ENCODE data around the gene CRYBG2. TPM values are rescaled to one million over a fixed set of nuclear protein-coding genes. Genes with fewer than 3 reads are reported as not detected.

CRYBG2 gene
- total and polyA plus RNA-seq, 2 of the 8 experiments (the other 6 are each of a cell fraction or from before 2014, with no cell fraction given) = 14.2 to 17.0 TPM

- TF ChIP-seq, protein P1, sequence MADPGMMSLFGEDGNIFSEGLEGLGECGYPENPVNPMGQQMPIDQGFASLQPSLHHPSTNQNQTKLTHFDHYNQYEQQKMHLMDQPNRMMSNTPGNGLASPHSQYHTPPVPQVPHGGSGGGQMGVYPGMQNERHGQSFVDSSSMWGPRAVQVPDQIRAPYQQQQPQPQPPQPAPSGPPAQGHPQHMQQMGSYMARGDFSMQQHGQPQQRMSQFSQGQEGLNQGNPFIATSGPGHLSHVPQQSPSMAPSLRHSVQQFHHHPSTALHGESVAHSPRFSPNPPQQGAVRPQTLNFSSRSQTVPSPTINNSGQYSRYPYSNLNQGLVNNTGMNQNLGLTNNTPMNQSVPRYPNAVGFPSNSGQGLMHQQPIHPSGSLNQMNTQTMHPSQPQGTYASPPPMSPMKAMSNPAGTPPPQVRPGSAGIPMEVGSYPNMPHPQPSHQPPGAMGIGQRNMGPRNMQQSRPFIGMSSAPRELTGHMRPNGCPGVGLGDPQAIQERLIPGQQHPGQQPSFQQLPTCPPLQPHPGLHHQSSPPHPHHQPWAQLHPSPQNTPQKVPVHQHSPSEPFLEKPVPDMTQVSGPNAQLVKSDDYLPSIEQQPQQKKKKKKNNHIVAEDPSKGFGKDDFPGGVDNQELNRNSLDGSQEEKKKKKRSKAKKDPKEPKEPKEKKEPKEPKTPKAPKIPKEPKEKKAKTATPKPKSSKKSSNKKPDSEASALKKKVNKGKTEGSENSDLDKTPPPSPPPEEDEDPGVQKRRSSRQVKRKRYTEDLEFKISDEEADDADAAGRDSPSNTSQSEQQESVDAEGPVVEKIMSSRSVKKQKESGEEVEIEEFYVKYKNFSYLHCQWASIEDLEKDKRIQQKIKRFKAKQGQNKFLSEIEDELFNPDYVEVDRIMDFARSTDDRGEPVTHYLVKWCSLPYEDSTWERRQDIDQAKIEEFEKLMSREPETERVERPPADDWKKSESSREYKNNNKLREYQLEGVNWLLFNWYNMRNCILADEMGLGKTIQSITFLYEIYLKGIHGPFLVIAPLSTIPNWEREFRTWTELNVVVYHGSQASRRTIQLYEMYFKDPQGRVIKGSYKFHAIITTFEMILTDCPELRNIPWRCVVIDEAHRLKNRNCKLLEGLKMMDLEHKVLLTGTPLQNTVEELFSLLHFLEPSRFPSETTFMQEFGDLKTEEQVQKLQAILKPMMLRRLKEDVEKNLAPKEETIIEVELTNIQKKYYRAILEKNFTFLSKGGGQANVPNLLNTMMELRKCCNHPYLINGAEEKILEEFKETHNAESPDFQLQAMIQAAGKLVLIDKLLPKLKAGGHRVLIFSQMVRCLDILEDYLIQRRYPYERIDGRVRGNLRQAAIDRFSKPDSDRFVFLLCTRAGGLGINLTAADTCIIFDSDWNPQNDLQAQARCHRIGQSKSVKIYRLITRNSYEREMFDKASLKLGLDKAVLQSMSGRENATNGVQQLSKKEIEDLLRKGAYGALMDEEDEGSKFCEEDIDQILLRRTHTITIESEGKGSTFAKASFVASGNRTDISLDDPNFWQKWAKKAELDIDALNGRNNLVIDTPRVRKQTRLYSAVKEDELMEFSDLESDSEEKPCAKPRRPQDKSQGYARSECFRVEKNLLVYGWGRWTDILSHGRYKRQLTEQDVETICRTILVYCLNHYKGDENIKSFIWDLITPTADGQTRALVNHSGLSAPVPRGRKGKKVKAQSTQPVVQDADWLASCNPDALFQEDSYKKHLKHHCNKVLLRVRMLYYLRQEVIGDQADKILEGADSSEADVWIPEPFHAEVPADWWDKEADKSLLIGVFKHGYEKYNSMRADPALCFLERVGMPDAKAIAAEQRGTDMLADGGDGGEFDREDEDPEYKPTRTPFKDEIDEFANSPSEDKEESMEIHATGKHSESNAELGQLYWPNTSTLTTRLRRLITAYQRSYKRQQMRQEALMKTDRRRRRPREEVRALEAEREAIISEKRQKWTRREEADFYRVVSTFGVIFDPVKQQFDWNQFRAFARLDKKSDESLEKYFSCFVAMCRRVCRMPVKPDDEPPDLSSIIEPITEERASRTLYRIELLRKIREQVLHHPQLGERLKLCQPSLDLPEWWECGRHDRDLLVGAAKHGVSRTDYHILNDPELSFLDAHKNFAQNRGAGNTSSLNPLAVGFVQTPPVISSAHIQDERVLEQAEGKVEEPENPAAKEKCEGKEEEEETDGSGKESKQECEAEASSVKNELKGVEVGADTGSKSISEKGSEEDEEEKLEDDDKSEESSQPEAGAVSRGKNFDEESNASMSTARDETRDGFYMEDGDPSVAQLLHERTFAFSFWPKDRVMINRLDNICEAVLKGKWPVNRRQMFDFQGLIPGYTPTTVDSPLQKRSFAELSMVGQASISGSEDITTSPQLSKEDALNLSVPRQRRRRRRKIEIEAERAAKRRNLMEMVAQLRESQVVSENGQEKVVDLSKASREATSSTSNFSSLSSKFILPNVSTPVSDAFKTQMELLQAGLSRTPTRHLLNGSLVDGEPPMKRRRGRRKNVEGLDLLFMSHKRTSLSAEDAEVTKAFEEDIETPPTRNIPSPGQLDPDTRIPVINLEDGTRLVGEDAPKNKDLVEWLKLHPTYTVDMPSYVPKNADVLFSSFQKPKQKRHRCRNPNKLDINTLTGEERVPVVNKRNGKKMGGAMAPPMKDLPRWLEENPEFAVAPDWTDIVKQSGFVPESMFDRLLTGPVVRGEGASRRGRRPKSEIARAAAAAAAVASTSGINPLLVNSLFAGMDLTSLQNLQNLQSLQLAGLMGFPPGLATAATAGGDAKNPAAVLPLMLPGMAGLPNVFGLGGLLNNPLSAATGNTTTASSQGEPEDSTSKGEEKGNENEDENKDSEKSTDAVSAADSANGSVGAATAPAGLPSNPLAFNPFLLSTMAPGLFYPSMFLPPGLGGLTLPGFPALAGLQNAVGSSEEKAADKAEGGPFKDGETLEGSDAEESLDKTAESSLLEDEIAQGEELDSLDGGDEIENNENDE (IDR thresholded peaks at IDR 0.05; ENCODE audit: insufficient replicate concordance, low read length) = no peak
- TF ChIP-seq SIRT6 (IDR thresholded peaks at IDR 0.05; ENCODE audit: low read length) = no peak
- no peak for TF ChIP-seq TCF12 (IDR thresholded peaks at IDR 0.05; ENCODE audit: low read depth, low read length)
- no peak for TF ChIP-seq NANOG (IDR thresholded peaks at IDR 0.05; ENCODE audit: insufficient read depth, low read depth, low read length, poor library complexity, severe bottlenecking)
- TF ChIP-seq MAFK (IDR thresholded peaks at IDR 0.05; ENCODE audit: low read depth, low read length) = no peak
- TF ChIP-seq, protein P2, sequence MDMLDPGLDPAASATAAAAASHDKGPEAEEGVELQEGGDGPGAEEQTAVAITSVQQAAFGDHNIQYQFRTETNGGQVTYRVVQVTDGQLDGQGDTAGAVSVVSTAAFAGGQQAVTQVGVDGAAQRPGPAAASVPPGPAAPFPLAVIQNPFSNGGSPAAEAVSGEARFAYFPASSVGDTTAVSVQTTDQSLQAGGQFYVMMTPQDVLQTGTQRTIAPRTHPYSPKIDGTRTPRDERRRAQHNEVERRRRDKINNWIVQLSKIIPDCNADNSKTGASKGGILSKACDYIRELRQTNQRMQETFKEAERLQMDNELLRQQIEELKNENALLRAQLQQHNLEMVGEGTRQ (IDR thresholded peaks at IDR 0.05; ENCODE audit: low read length) = no peak
- peak; percentile 92 for TF ChIP-seq KDM4A (IDR thresholded peaks at IDR 0.05; ENCODE audit: low read depth, low read length, severe bottlenecking)
- TF ChIP-seq SUZ12 (IDR thresholded peaks at IDR 0.05; ENCODE audit: low read length) = no peak
Observed at GRCh38 chr1:26306290-26307229, 47.4 kb downstream of the CRYBG2 start, which contains the start of gene UBXN11 (continued).
